Erythroblast (primary cell): Measurements from ENCODE around the gene TNFSF13.

Experiments used
- GATA1 ChIP-seq: IDR thresholded peaks from 2 replicates; pipeline ENCODE4 v1.6.1; 2011; ENCODE audit warnings: low read depth, mild to moderate bottlenecking, control low read depth, low read length, moderate library complexity
- POLR2A ChIP-seq: IDR thresholded peaks from 2 replicates; pipeline ENCODE4 v1.6.1; 2011; ENCODE audit warnings: mild to moderate bottlenecking, low read length

DNA sequence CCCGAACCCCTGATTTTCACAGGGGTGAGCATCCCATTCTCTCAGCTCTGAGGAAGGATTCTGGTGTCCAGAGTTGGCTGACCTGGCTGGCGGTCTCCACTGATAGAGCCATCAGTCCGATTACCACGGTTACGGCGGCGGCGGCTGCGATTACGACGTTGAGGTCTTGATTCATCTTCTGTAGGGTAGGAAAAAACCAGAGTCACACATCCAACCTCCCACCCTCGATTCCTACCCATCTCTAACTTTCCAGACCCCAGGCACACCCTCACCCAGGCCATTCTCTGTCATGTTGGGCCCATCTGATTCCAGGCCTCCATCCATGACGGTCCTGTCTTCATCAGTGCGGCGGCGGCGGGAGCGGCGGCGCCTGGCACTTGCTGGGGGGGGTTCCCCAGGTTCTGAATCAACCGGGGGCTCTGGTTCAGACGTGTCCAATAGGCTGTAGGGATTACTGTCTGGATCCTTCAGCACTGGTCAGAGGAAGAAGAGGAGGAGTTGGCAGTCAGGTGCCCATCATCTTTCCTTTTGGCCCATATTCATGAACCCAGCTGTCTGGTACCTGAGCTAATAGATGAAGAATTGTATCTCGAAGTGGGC lies 34.0 kb downstream of the TNFSF13 start:
- TF ChIP-seq POLR2A, result no peak
- TF ChIP-seq GATA1, result no peak
